ENCODE measurements around the gene RPL13A.

- TF ChIP-seq, protein P1, sequence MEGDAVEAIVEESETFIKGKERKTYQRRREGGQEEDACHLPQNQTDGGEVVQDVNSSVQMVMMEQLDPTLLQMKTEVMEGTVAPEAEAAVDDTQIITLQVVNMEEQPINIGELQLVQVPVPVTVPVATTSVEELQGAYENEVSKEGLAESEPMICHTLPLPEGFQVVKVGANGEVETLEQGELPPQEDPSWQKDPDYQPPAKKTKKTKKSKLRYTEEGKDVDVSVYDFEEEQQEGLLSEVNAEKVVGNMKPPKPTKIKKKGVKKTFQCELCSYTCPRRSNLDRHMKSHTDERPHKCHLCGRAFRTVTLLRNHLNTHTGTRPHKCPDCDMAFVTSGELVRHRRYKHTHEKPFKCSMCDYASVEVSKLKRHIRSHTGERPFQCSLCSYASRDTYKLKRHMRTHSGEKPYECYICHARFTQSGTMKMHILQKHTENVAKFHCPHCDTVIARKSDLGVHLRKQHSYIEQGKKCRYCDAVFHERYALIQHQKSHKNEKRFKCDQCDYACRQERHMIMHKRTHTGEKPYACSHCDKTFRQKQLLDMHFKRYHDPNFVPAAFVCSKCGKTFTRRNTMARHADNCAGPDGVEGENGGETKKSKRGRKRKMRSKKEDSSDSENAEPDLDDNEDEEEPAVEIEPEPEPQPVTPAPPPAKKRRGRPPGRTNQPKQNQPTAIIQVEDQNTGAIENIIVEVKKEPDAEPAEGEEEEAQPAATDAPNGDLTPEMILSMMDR (IDR thresholded peaks at IDR 0.05; ENCODE audit: low read length), result no peak
- no peak for TF ChIP-seq EZH2 (IDR thresholded peaks at IDR 0.05; ENCODE audit: borderline replicate concordance, low read length)
Observed at GRCh38 chr19:49512970-49513745, 25.8 kb downstream of the RPL13A start.
